GM21786 (cell line): ENCODE measurements around the gene MEPCE.
A peak's percentile ranks its signal among the peaks of the same experiment; 100 is the strongest.

Experiments
- ATAC-seq: cut with Tn5 transposase; IDR thresholded peaks from one replicate; pipeline ENCODE4 v1.9.1; 2021; ENCODE audit not compliant: unreplicated experiment

MEPCE gene

DNA sequence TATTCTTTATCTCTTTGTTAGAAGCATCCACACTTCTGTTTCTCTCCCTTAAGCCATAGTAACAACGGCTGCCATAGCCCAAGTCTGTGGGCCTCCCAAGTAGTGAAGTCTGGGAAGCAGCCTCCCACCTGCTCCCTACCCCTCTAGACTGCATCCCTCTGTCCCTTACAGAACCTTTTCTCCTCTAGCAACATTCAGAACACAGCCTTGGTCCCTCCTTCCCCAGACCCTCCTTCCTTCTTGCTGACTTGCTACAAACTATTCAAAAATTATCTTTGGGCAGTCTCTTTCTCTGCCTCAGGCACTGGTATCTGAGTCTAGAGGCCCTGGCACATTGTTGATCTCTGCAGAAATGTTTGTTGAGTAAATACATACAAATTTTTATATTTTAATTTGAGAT, 51.8 kb downstream of the MEPCE start:
- no peak for ATAC-seq

DNA sequence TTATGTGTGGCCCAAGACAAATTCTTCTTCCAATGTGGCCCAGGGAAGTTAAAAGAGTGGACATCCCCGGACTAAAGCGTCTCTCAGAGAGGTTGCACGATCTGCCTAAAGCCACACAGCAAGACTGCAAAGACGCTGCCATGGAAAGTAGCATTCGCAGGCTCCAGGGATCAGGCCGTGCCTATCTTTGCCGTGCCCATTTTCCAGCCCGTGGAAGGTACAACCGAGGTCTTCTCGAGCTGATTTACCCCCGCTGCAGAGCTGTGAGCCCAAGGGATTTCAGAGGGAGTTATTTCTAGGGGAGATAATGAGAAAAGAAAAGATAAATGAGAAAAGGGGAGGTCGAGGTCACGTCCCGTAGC, 53.1 kb downstream of the MEPCE start:
- ATAC-seq = no peak

DNA sequence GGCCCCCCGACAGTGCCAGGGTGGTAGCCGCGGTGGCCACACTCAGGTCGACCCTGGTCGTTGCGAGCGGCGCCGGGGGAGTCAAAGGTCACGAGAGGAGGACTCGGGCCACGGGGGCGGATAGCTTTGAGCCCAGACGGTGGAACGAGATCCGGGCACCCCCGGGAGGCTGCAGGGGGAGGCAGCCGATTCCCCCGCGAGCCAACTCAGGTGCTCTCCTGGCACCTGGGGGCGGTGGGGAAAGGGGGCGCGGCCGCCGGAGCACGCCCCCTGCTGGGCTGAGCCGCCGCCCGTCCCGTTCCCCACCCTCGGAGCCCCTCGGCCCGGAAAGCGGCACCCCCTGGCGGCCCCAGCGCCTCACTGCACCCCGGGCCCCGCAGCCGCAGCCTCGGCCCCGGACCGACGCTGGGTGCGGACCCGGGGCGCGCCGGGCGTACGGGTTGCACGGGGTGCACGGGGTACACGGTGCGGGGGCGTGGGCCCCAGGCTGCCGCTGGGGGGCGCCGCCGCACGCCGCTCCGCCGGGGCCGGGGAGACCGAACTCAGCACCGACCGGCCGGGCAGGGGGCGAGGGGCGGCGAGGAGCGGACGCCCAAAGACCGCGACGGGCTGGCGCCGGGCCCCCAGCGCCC, 53.6 kb downstream of the MEPCE start:
- peak; percentile 44 for ATAC-seq
